LNCAP (cell line): Measurements from ENCODE around the gene NDST4.

Experiments
- TF ChIP-seq, protein P1 (sequence below): fragments of 450-650 bp; IDR thresholded peaks from 2 replicates; pipeline ENCODE4 v1.5.1; 2017; ENCODE audit warnings: mild to moderate bottlenecking

NDST4 gene

DNA sequence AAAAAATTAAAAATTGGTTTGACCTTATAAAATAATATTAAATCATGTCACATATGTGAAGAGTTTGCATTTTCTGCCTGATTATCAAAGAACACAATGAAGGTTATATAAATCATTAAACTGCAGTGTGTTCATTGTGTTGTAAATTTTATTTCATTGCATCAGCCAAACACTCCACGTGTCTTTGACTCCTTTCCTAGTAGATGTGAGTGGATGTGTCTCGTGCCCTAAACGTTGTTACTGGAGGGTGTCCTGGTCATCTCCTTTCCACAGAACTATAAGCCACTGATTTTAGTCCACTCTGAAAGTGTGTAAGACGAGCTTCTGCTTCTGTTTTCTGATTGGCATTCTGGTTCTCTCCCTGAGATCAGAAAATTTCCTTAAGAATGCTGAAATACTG lies 127.3 kb downstream of the NDST4 start:
- TF ChIP-seq, protein P1, sequence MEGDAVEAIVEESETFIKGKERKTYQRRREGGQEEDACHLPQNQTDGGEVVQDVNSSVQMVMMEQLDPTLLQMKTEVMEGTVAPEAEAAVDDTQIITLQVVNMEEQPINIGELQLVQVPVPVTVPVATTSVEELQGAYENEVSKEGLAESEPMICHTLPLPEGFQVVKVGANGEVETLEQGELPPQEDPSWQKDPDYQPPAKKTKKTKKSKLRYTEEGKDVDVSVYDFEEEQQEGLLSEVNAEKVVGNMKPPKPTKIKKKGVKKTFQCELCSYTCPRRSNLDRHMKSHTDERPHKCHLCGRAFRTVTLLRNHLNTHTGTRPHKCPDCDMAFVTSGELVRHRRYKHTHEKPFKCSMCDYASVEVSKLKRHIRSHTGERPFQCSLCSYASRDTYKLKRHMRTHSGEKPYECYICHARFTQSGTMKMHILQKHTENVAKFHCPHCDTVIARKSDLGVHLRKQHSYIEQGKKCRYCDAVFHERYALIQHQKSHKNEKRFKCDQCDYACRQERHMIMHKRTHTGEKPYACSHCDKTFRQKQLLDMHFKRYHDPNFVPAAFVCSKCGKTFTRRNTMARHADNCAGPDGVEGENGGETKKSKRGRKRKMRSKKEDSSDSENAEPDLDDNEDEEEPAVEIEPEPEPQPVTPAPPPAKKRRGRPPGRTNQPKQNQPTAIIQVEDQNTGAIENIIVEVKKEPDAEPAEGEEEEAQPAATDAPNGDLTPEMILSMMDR, result no peak

DNA sequence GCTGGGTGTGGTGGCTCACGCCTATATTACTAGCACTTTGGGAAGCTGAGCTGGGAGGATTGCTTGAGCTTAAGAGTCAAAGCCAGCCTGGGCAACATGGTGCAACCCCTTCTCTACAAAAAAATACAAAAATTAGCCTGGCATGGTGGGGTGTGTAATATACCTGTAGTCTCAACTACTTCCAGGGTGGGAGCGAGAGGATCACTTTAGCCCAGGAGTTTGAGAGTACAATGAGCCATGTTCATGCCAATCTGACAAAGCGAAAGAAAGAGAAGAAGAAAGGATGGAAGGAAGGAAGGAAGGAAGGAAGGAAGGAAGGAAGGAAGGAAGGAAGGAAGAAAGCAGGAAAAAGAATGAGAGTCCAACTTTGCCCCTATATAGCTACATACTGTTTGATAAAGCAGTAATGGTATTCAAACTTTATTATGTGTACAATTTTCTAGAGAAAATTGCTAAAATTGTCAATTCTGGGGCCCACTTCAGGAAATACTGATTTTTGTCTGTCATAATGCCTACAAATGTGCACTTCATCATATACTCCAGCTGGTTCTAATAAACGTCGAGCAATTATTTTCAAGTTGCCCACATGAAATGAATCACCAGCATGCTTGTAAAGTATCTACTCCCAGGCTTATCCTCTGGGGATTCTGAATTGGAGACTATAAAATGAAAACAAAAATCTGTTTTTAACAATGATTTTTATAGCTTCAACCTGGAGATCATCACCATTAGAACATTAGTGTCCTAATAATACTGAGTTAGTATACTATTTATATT lies 132.3 kb downstream of the NDST4 start:
- TF ChIP-seq, protein P1, result no peak

DNA sequence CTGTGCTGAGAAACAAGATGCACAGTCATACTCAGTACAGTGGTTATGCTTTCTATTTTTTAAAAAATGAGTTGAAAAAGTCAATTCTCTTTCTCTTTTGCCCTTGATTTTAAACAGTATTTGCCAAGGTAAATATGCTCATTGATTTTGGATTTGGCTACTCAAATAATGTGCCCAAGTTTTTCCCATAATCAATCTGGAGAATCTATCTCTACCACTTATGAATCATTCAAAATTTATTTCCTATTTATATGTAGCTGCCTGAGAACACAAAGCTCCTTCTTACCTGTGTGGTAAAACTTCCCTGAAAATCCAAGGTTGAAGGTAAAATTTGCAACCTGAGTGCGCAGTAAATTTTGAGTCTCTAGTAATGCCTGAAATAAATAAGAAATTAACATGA lies 136.5 kb downstream of the NDST4 start:
- TF ChIP-seq, protein P1, result no peak

DNA sequence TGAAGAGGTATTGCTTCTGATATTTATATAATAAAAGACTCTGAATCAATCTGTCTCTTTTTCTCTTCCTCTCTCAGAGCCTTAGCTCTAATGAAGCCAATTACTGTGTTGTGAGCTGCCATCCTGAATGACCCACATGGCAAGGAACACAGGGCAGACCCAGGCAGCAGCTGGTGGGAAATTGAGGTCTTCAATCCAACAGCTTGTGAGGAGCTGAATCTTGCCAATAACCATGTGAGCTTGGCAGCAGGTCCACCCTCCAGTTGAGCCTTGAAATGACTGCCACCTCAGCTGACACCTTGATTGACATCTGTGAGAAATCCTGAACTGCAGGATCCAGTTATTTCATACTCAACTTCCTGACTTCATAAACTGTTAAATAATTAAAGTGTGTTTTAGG lies 149.4 kb downstream of the NDST4 start:
- TF ChIP-seq, protein P1, result no peak

- TF ChIP-seq, protein P1, result no peak
Observed at GRCh38 chr4:114945616-114946015, 167.8 kb downstream of the NDST4 start.

GRCh38 chr4:114941503-114941902 lies 171.9 kb downstream of the NDST4 start:
- TF ChIP-seq, protein P1, result no peak

GRCh38 chr4:114927881-114928280 lies 185.5 kb downstream of the NDST4 start:
- TF ChIP-seq, protein P1, result no peak

GRCh38 chr4:114926583-114926982 lies 186.8 kb downstream of the NDST4 start:
- TF ChIP-seq, protein P1, result no peak
